K562 (cell line): ENCODE measurements around the gene XCL2. TPM values are rescaled to one million over a fixed set of nuclear protein-coding genes. Genes with fewer than 3 reads are reported as not detected.

Experiments used
- ATAC-seq: fragments of 200-7000 bp; cut with Tn5 transposase; 3 replicates; pipeline ENCODE4 v1.9.1; 2020; ENCODE audit warnings: moderate library complexity
- BruUV-seq: library from RNA; stranded (reverse); fragments of 400-500 nt; replicated peaks from 2 replicates; lab custom pipeline; 2021; lab: Mats Ljungman, UMichigan
- CTCF ChIA-PET: fragments of 300-600 bp; formaldehyde crosslinking; extraction: SDS; loops from one replicate; lab custom pipeline; 2021; ENCODE audit warnings: low intra/inter-chr PET ratio; lab: Yijun Ruan, JAX
- POLR2A ChIA-PET: fragments of 300-600, 350-650 bp; sonication (Branson Sonifier 250); formaldehyde crosslinking; extraction: SDS; loops from one replicate; lab custom pipeline; 2021; ENCODE audit warnings: antibody characterized with exemption, inconsistent platforms; lab: Yijun Ruan, JAX
- DNase-seq, 4 experiments: peaks; one replicate each; pipeline versions ENCODE4 v3.0.0 to v3.0.0-alpha.2; 2011 to 2018; ENCODE audit warnings: low spot score in 3 of 4, mixed read lengths in 3 of 4; ENCODE audit errors: extremely low read depth in 1 of 4
- FAIRE-seq: peaks from 2 replicates; lab custom pipeline; 2011; peaks lifted over from hg19 to GRCh38; lab: Jason Lieb, UNC
- H2AFZ ChIP-seq: 2 replicates; pipeline ENCODE4 v1.6.0; 2011; ENCODE audit warnings: low read depth, low read length, control low read depth, inconsistent platforms
- H3K27ac ChIP-seq: fragments of 200-600 bp; 3 replicates; pipeline ENCODE4 v1.8.0; 2011; ENCODE audit warnings: low read depth, mild to moderate bottlenecking, control low read depth, inconsistent platforms, low read length, moderate library complexity, mixed read lengths; ENCODE audit errors: extremely low read depth
- H3K27me3 ChIP-seq, 2 experiments: fragments of 300-600 bp in 1 of 2; 2 replicates in 1 of 2; 3 replicates in 1 of 2; pipeline versions ENCODE4 v1.6.0 to v1.8.0; 2011; ENCODE audit warnings: inconsistent platforms in 2 of 2, low read length in 2 of 2, mild to moderate bottlenecking in 1 of 2, mixed read lengths in 1 of 2, moderate library complexity in 1 of 2; ENCODE audit not compliant: control insufficient read depth in 2 of 2, insufficient read depth in 2 of 2
- H3K36me3 ChIP-seq: fragments of 300-600 bp; 3 replicates; pipeline ENCODE4 v1.8.0; 2011; ENCODE audit warnings: mild to moderate bottlenecking, low read length, inconsistent platforms; ENCODE audit not compliant: control insufficient read depth, insufficient read depth
- H3K4me1 ChIP-seq, 2 experiments: fragments of 200-600 bp in 1 of 2; replicated peaks in 1 of 2; 2 replicates in 1 of 2; 3 replicates in 1 of 2; pipeline versions ENCODE4 v1.5.1 to v1.8.0; 2011; ENCODE audit warnings: inconsistent platforms in 2 of 2, low read length in 2 of 2, mild to moderate bottlenecking in 1 of 2, mixed read lengths in 1 of 2, moderate library complexity in 1 of 2; ENCODE audit not compliant: control insufficient read depth in 2 of 2, insufficient read depth in 2 of 2
- H3K4me2 ChIP-seq: 2 replicates; pipeline ENCODE4 v1.6.1; 2011; ENCODE audit warnings: low read length, control low read depth, inconsistent platforms, mixed read lengths; ENCODE audit not compliant: insufficient read depth
- H3K4me3 ChIP-seq: fragments of 200-600 bp; sonication (generic), shearing (Covaris generic); 2 replicates; pipeline ENCODE4 v1.5.1; 2016; ENCODE audit warnings: control low read depth, inconsistent platforms
- H3K79me2 ChIP-seq: fragments of 200-600 bp; 3 replicates; pipeline ENCODE4 v1.8.0; 2011; ENCODE audit warnings: low read length, inconsistent platforms; ENCODE audit not compliant: control insufficient read depth, insufficient read depth
- H3K9ac ChIP-seq, 2 experiments: 2 replicates each; pipeline versions ENCODE4 v1.6.0 to v1.6.1; 2011; ENCODE audit warnings: low read depth in 2 of 2, low read length in 2 of 2, control low read depth in 1 of 2, inconsistent platforms in 1 of 2, mild to moderate bottlenecking in 1 of 2, mixed read lengths in 1 of 2; ENCODE audit not compliant: insufficient read depth in 1 of 2
- H3K9me1 ChIP-seq: one replicate; pipeline ENCODE4 v1.6.0; 2011; ENCODE audit warnings: inconsistent platforms, mild to moderate bottlenecking, low read length, moderate library complexity; ENCODE audit not compliant: control insufficient read depth, insufficient read depth
- H3K9me3 ChIP-seq: replicated peaks from 2 replicates; pipeline ENCODE4 v1.5.1; 2011; ENCODE audit warnings: low read depth, low read length, inconsistent platforms; ENCODE audit not compliant: control insufficient read depth, insufficient read depth
- H4K20me1 ChIP-seq: replicated peaks from 2 replicates; pipeline ENCODE4 v1.6.1; 2011; ENCODE audit warnings: low read length, inconsistent platforms, mixed read lengths; ENCODE audit not compliant: control insufficient read depth, insufficient read depth
- BRCA1 ChIP-seq, 2 experiments: fragments of 450-650 bp in 1 of 2; sonication (generic) in 1 of 2; formaldehyde crosslinking in 1 of 2; IDR thresholded peaks; 2 replicates each; pipeline versions ENCODE4 v1.5.0 to v1.6.1; 2017 to 2020; ENCODE audit warnings: mild to moderate bottlenecking in 1 of 2, missing genetic modification reagents in 1 of 2
- DIDO1 ChIP-seq: fragments of 450-650 bp; IDR thresholded peaks from 2 replicates; pipeline ENCODE4 v1.6.1; 2016; ENCODE audit warnings: low read depth, missing biosample characterization, missing genetic modification characterization
- GATAD2A ChIP-seq: fragments of 450-650 bp; IDR thresholded peaks from 2 replicates; pipeline ENCODE4 v1.6.1; 2017
- KDM5B ChIP-seq: fragments of 200-600 bp; sonication (generic); IDR thresholded peaks from 2 replicates; pipeline ENCODE4 v1.6.1; 2012; ENCODE audit warnings: low read depth, mild to moderate bottlenecking, moderate library complexity, low read length, control low read depth, inconsistent platforms; ENCODE audit not compliant: insufficient replicate concordance
- LEF1 ChIP-seq: fragments of 450-650 bp; IDR thresholded peaks from 2 replicates; pipeline ENCODE4 v1.6.1; 2016; ENCODE audit warnings: mild to moderate bottlenecking
- MCM7 ChIP-seq, 2 experiments: fragments of 450-650 bp; IDR thresholded peaks; 2 replicates each; pipeline ENCODE4 v1.6.1; 2016 to 2018
- MED1 ChIP-seq: sonication (generic); formaldehyde crosslinking; IDR thresholded peaks from 2 replicates; pipeline ENCODE4 v1.8.1; 2023; ENCODE audit warnings: missing genetic modification reagents, borderline replicate concordance
- NFE2 ChIP-seq: IDR thresholded peaks from 2 replicates; pipeline ENCODE4 v1.6.1; 2014; ENCODE audit warnings: antibody characterized with exemption, low read depth
- RBM15 ChIP-seq: fragments of 200-400 bp; formaldehyde crosslinking; IDR thresholded peaks from 2 replicates; pipeline ENCODE4 v1.6.1; 2018; ENCODE audit warnings: mild to moderate bottlenecking, low read length, moderate library complexity; ENCODE audit not compliant: insufficient read depth
- RBM34 ChIP-seq: fragments of 200-400 bp; formaldehyde crosslinking; IDR thresholded peaks from 2 replicates; pipeline ENCODE4 v1.6.1; 2018; ENCODE audit warnings: low read length, borderline replicate concordance; ENCODE audit not compliant: insufficient read depth
- SMARCE1 ChIP-seq: fragments of 450-650 bp; IDR thresholded peaks from 2 replicates; pipeline ENCODE4 v1.7.1; 2016; ENCODE audit warnings: mild to moderate bottlenecking
- ZNF133 ChIP-seq: fragments of 250-450 bp; sonication (Bioruptor Pico); IDR thresholded peaks from 2 replicates; pipeline ENCODE4 v1.4.0; 2020; ENCODE audit warnings: mild to moderate bottlenecking
- ZNF140 ChIP-seq: fragments of 250-450 bp; sonication (Bioruptor Pico); IDR thresholded peaks from 2 replicates; pipeline ENCODE4 v1.8.0; 2021; ENCODE audit warnings: moderate library complexity, mild to moderate bottlenecking, inconsistent platforms
- WGBS: fragments of 100-300 bp; shearing (Covaris generic); methylation state at CpG from one replicate; pipeline ENCODE4 v1.1.6; 2016; ENCODE audit warnings: low coverage, mixed read lengths; ENCODE audit not compliant: insufficient coverage; ENCODE audit errors: missing lambda C conversion rate; 5-methylcytosine and 5-hydroxymethylcytosine counted together
- in situ Hi-C: fragments of 300-500 bp; cut with MboI; formaldehyde crosslinking; loops from 4 replicates; pipeline ENCODE4 v1.15.0; 2018; ENCODE audit warnings: inconsistent platforms, mixed read lengths
- intact Hi-C: fragments of 100-400 bp; cut with micrococcal nuclease; formaldehyde crosslinking; loops from 2 replicates; pipeline ENCODE4 v1.14.2; 2022
- polyA plus RNA-seq, 8 experiments: library from polyadenylated mRNA; depleted of rRNA in 4 of 8; stranded (reverse) in 5 of 8; unstranded in 3 of 8; fragments of >200 nt; fragmentation: Nextera tagmentation in 2 of 8; fragmentation: Illumina TruSeq in 1 of 8; extraction: Ambion mirVana in 2 of 8; extraction: Trizol in 1 of 8; gene quantifications; 2 replicates each; pipeline versions ENCODE4 v1.2.1 to v1.2.3, GENCODE V29; 2011 to 2014; ENCODE audit warnings: inconsistent platforms in 1 of 8, missing spikeins in 1 of 8
- total RNA-seq, 7 experiments: library from RNA; depleted of rRNA in 6 of 7; stranded (reverse); fragments of >200 nt in 6 of 7; fragmentation: Illumina TruSeq in 2 of 7; extraction: Trizol in 2 of 7; gene quantifications; 2 replicates each; pipeline versions ENCODE4 v1.2.1 to v1.2.3, GENCODE V29; 2011 to 2021; ENCODE audit warnings: low replicate concordance in 1 of 7
- TF ChIP-seq, protein P1 (sequence below), 2 experiments: fragments of 450-650 bp in 1 of 2; IDR thresholded peaks; 2 replicates each; pipeline ENCODE4 v1.6.1; 2011 to 2017; ENCODE audit warnings: low read depth in 2 of 2, antibody characterized with exemption in 1 of 2, borderline replicate concordance in 1 of 2, low read length in 1 of 2, mild to moderate bottlenecking in 1 of 2, mixed read lengths in 1 of 2; ENCODE audit not compliant: control insufficient read depth in 1 of 2
- TF ChIP-seq, protein P2 (sequence below), 2 experiments: fragments of 450-650 bp; conservative IDR thresholded peaks; 2 replicates each; pipeline ENCODE4 v1.6.1; 2017; ENCODE audit warnings: mild to moderate bottlenecking in 2 of 2, moderate library complexity in 2 of 2
- TF ChIP-seq, protein P3 (sequence below): fragments of 250-450 bp; sonication (Bioruptor Pico); IDR thresholded peaks from 2 replicates; pipeline ENCODE4 v1.5.0; 2022; ENCODE audit warnings: mild to moderate bottlenecking

XCL2 gene
- total and polyA plus RNA-seq, 9 of the 15 experiments (the other 6 are each of a cell fraction or from before 2014, with no cell fraction given): not detected

DNA sequence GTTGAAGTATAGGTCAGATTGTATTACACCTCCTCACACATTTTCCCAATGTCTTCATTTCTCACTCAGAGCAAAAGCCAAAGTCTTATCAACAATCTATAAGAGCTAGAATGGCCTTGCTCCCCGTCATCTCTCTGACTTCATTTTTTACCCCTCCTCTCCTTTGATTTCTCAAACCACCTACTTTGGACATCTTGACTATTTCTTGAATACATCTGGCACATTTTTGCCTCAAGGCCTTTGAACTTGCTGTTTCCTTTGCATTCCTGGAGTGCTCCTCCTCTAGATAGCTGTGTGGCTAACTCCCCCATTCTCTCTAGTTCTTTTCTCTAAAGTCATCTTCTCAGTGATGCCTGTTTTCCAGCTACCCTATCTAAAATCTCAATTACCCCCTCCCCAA, 7.2 kb upstream of the XCL2 start:
- in situ Hi-C loops (no loop called here), intact Hi-C loops (no loop called here)
- POLR2A ChIA-PET: no interaction called here
- CTCF ChIA-PET: no interaction called here
- H4K20me1 ChIP-seq: no peaks in the 10 kb centered on the region
- no peaks in the 10 kb centered on the region for H3K9me1 ChIP-seq
- H3K9me3 ChIP-seq: no peaks in the 10 kb centered on the region
- H3K27ac ChIP-seq: no peak overlapping the region
- FAIRE-seq (no peak), ATAC-seq (no peak), DNase-seq (no peak)
- H3K4me3 ChIP-seq: no peak overlapping the region
- peaks cover 0 to 7% of the 10 kb centered on the region in 2 experiments; a peak in 1 of 5 replicates for H3K27me3 ChIP-seq
- H3K4me1 ChIP-seq: no peaks in the 10 kb centered on the region
- H3K9ac ChIP-seq: no peak overlapping the region
- no peaks in the 10 kb centered on the region for H3K36me3 ChIP-seq
- BruUV-seq: no TSS peak
- H2AFZ ChIP-seq: no peak overlapping the region
- whole genome bisulfite sequencing: 0% methylated on average over 1 of the region's 1 CpG
- TF ChIP-seq, protein P1, sequence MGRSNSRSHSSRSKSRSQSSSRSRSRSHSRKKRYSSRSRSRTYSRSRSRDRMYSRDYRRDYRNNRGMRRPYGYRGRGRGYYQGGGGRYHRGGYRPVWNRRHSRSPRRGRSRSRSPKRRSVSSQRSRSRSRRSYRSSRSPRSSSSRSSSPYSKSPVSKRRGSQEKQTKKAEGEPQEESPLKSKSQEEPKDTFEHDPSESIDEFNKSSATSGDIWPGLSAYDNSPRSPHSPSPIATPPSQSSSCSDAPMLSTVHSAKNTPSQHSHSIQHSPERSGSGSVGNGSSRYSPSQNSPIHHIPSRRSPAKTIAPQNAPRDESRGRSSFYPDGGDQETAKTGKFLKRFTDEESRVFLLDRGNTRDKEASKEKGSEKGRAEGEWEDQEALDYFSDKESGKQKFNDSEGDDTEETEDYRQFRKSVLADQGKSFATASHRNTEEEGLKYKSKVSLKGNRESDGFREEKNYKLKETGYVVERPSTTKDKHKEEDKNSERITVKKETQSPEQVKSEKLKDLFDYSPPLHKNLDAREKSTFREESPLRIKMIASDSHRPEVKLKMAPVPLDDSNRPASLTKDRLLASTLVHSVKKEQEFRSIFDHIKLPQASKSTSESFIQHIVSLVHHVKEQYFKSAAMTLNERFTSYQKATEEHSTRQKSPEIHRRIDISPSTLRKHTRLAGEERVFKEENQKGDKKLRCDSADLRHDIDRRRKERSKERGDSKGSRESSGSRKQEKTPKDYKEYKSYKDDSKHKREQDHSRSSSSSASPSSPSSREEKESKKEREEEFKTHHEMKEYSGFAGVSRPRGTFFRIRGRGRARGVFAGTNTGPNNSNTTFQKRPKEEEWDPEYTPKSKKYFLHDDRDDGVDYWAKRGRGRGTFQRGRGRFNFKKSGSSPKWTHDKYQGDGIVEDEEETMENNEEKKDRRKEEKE (IDR thresholded peaks at IDR 0.05; ENCODE audit: borderline replicate concordance in 1 of 2, control insufficient read depth in 1 of 2, low read depth in 2 of 2, low read length in 1 of 2): no peak
- TF ChIP-seq ZNF140 (CRISPR knock-in tag): no peak
- no peak for TF ChIP-seq KDM5B
- TF ChIP-seq ZNF133 (CRISPR knock-in tag): no peak
- TF ChIP-seq SMARCE1: no peak
- no peak for TF ChIP-seq RBM15
- no peak for TF ChIP-seq LEF1
- TF ChIP-seq RBM34: no peak
- no peak for TF ChIP-seq NFE2
- TF ChIP-seq, protein P2, sequence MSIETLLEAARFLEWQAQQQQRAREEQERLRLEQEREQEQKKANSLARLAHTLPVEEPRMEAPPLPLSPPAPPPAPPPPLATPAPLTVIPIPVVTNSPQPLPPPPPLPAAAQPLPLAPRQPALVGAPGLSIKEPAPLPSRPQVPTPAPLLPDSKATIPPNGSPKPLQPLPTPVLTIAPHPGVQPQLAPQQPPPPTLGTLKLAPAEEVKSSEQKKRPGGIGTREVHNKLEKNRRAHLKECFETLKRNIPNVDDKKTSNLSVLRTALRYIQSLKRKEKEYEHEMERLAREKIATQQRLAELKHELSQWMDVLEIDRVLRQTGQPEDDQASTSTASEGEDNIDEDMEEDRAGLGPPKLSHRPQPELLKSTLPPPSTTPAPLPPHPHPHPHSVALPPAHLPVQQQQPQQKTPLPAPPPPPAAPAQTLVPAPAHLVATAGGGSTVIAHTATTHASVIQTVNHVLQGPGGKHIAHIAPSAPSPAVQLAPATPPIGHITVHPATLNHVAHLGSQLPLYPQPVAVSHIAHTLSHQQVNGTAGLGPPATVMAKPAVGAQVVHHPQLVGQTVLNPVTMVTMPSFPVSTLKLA (conservative IDR thresholded peaks at IDR 0.05): no peak
- no peak for TF ChIP-seq DIDO1
- no peak for TF ChIP-seq GATAD2A
- TF ChIP-seq, protein P3, sequence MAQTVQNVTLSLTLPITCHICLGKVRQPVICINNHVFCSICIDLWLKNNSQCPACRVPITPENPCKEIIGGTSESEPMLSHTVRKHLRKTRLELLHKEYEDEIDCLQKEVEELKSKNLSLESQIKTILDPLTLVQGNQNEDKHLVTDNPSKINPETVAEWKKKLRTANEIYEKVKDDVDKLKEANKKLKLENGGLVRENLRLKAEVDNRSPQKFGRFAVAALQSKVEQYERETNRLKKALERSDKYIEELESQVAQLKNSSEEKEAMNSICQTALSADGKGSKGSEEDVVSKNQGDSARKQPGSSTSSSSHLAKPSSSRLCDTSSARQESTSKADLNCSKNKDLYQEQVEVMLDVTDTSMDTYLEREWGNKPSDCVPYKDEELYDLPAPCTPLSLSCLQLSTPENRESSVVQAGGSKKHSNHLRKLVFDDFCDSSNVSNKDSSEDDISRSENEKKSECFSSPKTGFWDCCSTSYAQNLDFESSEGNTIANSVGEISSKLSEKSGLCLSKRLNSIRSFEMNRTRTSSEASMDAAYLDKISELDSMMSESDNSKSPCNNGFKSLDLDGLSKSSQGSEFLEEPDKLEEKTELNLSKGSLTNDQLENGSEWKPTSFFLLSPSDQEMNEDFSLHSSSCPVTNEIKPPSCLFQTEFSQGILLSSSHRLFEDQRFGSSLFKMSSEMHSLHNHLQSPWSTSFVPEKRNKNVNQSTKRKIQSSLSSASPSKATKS (CRISPR knock-in tag): no peak
- TF ChIP-seq BRCA1 (IDR thresholded peaks at IDR 0.05): no peak
- TF ChIP-seq BRCA1 (CRISPR knock-in tag; IDR thresholded peaks at IDR 0.05): no peak
- TF ChIP-seq MCM7 (IDR thresholded peaks at IDR 0.05): no peak
- no peak for TF ChIP-seq MED1 (CRISPR knock-in tag)
- no peak overlapping the region for H3K4me2 ChIP-seq
- H3K79me2 ChIP-seq: no peaks in the 10 kb centered on the region
